HCT116 (cell line): Measurements from ENCODE around the gene WIPF3.

Source experiments
- CBX3 ChIP-seq: IDR thresholded peaks from 2 replicates; pipeline ENCODE4 v1.6.1; 2012; ENCODE audit warnings: low read depth
- FOSL1 ChIP-seq: IDR thresholded peaks from 2 replicates; pipeline ENCODE4 v1.6.1; 2012; ENCODE audit warnings: low read depth
- POLR2A ChIP-seq: IDR thresholded peaks from 2 replicates; pipeline ENCODE4 v1.7.0; 2011; ENCODE audit warnings: borderline replicate concordance; ENCODE audit not compliant: insufficient read depth, insufficient read length; ENCODE audit errors: extremely low read depth
- SP1 ChIP-seq: IDR thresholded peaks from 2 replicates; pipeline ENCODE4 v1.6.1; 2012; ENCODE audit warnings: low read depth
- SRF ChIP-seq: IDR thresholded peaks from 2 replicates; pipeline ENCODE4 v1.6.1; 2012; ENCODE audit warnings: low read depth
- YY1 ChIP-seq: IDR thresholded peaks from 2 replicates; pipeline ENCODE4 v1.6.1; 2011; ENCODE audit warnings: low read length, low read depth, moderate library complexity, mild to moderate bottlenecking; ENCODE audit not compliant: insufficient replicate concordance; ENCODE audit errors: extremely low read depth
- TF ChIP-seq, protein P1 (sequence below): IDR thresholded peaks from 2 replicates; pipeline ENCODE4 v1.6.1; 2011; ENCODE audit warnings: mild to moderate bottlenecking, low read length, moderate library complexity; ENCODE audit not compliant: insufficient replicate concordance; ENCODE audit errors: extremely low read depth
- TF ChIP-seq, protein P2 (sequence below): IDR thresholded peaks from 2 replicates; pipeline ENCODE4 v1.6.1; 2012
- TF ChIP-seq, protein P3 (sequence below): IDR thresholded peaks from 2 replicates; pipeline ENCODE4 v1.6.1; 2012; ENCODE audit warnings: low read depth

DNA sequence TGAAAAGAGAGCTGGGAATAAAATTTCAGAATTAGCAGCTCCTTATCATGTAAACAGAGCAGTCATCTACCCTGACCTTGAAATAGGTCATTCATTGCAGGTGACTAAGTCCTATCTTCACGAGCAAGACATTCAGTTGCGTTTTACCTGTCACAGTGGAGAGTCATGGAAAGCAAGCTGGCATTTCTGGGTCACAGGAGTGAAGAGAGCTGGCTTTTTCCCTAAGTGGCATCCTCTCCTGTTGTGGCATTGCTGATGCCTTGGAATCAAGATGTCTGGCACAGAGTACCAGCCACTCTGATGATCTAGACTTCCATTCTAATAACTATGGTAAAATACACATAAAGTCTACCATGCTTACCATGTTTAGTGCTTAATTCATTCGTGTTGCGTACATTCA, 112.5 kb downstream of the WIPF3 start:
- TF ChIP-seq SP1 (no peak), POLR2A (no peak), SRF (no peak), FOSL1 (no peak), YY1 (no peak), CBX3 (no peak)
- TF ChIP-seq, protein P1, sequence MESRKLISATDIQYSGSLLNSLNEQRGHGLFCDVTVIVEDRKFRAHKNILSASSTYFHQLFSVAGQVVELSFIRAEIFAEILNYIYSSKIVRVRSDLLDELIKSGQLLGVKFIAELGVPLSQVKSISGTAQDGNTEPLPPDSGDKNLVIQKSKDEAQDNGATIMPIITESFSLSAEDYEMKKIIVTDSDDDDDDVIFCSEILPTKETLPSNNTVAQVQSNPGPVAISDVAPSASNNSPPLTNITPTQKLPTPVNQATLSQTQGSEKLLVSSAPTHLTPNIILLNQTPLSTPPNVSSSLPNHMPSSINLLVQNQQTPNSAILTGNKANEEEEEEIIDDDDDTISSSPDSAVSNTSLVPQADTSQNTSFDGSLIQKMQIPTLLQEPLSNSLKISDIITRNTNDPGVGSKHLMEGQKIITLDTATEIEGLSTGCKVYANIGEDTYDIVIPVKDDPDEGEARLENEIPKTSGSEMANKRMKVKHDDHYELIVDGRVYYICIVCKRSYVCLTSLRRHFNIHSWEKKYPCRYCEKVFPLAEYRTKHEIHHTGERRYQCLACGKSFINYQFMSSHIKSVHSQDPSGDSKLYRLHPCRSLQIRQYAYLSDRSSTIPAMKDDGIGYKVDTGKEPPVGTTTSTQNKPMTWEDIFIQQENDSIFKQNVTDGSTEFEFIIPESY = no peak
- TF ChIP-seq, protein P2, sequence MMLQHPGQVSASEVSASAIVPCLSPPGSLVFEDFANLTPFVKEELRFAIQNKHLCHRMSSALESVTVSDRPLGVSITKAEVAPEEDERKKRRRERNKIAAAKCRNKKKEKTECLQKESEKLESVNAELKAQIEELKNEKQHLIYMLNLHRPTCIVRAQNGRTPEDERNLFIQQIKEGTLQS = no peak
- TF ChIP-seq, protein P3, sequence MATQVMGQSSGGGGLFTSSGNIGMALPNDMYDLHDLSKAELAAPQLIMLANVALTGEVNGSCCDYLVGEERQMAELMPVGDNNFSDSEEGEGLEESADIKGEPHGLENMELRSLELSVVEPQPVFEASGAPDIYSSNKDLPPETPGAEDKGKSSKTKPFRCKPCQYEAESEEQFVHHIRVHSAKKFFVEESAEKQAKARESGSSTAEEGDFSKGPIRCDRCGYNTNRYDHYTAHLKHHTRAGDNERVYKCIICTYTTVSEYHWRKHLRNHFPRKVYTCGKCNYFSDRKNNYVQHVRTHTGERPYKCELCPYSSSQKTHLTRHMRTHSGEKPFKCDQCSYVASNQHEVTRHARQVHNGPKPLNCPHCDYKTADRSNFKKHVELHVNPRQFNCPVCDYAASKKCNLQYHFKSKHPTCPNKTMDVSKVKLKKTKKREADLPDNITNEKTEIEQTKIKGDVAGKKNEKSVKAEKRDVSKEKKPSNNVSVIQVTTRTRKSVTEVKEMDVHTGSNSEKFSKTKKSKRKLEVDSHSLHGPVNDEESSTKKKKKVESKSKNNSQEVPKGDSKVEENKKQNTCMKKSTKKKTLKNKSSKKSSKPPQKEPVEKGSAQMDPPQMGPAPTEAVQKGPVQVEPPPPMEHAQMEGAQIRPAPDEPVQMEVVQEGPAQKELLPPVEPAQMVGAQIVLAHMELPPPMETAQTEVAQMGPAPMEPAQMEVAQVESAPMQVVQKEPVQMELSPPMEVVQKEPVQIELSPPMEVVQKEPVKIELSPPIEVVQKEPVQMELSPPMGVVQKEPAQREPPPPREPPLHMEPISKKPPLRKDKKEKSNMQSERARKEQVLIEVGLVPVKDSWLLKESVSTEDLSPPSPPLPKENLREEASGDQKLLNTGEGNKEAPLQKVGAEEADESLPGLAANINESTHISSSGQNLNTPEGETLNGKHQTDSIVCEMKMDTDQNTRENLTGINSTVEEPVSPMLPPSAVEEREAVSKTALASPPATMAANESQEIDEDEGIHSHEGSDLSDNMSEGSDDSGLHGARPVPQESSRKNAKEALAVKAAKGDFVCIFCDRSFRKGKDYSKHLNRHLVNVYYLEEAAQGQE = no peak
